ENCODE measurements around the gene RUFY4. TPM values are rescaled to one million over a fixed set of nuclear protein-coding genes. Genes with fewer than 3 reads are reported as not detected.

RUFY4 gene
- total and polyA plus RNA-seq, 9 donors, result 0.14 to 0.28 (median 0.22) TPM; not detected in 2

Other genes starting within 250 kb of the RUFY4 start
- gene TNS1, start 66.3 kb upstream of the RUFY4 start, total RNA-seq, result 68.1 TPM
- gene TNS1, start 66.3 kb upstream of the RUFY4 start, polyA plus RNA-seq (ENCODE audit: insufficient read depth in 1 of 8, insufficient read length in 8 of 8, low replicate concordance in 1 of 8), result 100 to 1,000 TPM in 6 of 8 donors, 10 to 100 TPM in 2; 79.5 to 129 (median 117) TPM
- 0.04 TPM for gene CXCR2, start 56.8 kb downstream of the RUFY4 start, total RNA-seq
- gene CXCR2, start 56.8 kb downstream of the RUFY4 start, polyA plus RNA-seq (ENCODE audit: insufficient read depth in 1 of 8, insufficient read length in 8 of 8, low replicate concordance in 1 of 8), result under 1 TPM; 0.12 to 0.83 (median 0.30) TPM
- not detected for gene CXCR1, start 97.7 kb downstream of the RUFY4 start, total RNA-seq
- gene CXCR1, start 97.7 kb downstream of the RUFY4 start, polyA plus RNA-seq (ENCODE audit: insufficient read depth in 1 of 8, insufficient read length in 8 of 8, low replicate concordance in 1 of 8), result under 1 TPM in 4 of 8 donors, not detected in 4; 0.06 to 0.30 (median 0.11) TPM
- gene ARPC2, start 147.9 kb downstream of the RUFY4 start, total RNA-seq, result 206 TPM
- gene ARPC2, start 147.9 kb downstream of the RUFY4 start, polyA plus RNA-seq (ENCODE audit: insufficient read depth in 1 of 8, insufficient read length in 8 of 8, low replicate concordance in 1 of 8), result 100 to 1,000 TPM; 220 to 261 (median 237) TPM
- 1.3 TPM for gene GPBAR1, start 191.8 kb downstream of the RUFY4 start, total RNA-seq
- gene GPBAR1, start 191.8 kb downstream of the RUFY4 start, polyA plus RNA-seq (ENCODE audit: insufficient read depth in 1 of 8, insufficient read length in 8 of 8, low replicate concordance in 1 of 8), result 1 to 10 TPM; 1.9 to 5.7 (median 2.9) TPM
- 88.4 TPM for gene AAMP, start 200.9 kb downstream of the RUFY4 start, total RNA-seq
- gene AAMP, start 200.9 kb downstream of the RUFY4 start, polyA plus RNA-seq (ENCODE audit: insufficient read depth in 1 of 8, insufficient read length in 8 of 8, low replicate concordance in 1 of 8), result 100 to 1,000 TPM in 7 of 8 donors, 10 to 100 TPM in 1; 89.5 to 124 (median 111) TPM
- 50.7 TPM for gene PNKD, start 201.3 kb downstream of the RUFY4 start, total RNA-seq
- gene PNKD, start 201.3 kb downstream of the RUFY4 start, polyA plus RNA-seq (ENCODE audit: insufficient read depth in 1 of 8, insufficient read length in 8 of 8, low replicate concordance in 1 of 8), result 10 to 100 TPM; 46.4 to 61.8 (median 51.9) TPM
- 81.5 TPM for gene TMBIM1, start 223.2 kb downstream of the RUFY4 start, total RNA-seq
- 10 to 100 TPM; 72.2 to 95.7 (median 77.7) TPM for gene TMBIM1, start 223.2 kb downstream of the RUFY4 start, polyA plus RNA-seq (ENCODE audit: insufficient read depth in 1 of 8, insufficient read length in 8 of 8, low replicate concordance in 1 of 8)

All from muscle of leg (tissue), 9 donors.